Activated T-helper 1 cell treated with anti-CD3 and anti-CD28 coated beads, Interleukin-12 subunit alpha, Interleukin-12 subunit beta, Interleukin-2, Interleukin-4 antibody, amounts not matched to agents 30 ng/mL and 10 ng/mL and 1 ng/mL, durations not matched to agents 14 hours and 24 hours and 36 hours (primary cell): ENCODE results near the gene WSB2. TPM values are rescaled to one million over a fixed set of nuclear protein-coding genes. Genes with fewer than 3 reads are reported as not detected.
"Not testable (repeated sequence)": the region's sequence is repeated elsewhere in the genome, so short reads cannot be mapped to it uniquely, and the experiment has no call there.

Experiments used
- DNase-seq: peaks from one replicate; pipeline ENCODE4 v3.0.0; 2021; ENCODE audit warnings: low spot score
- H3K27ac Mint-ChIP-seq: one replicate; pipeline ENCODE4 v1.8.0; 2021; ENCODE audit warnings: mild to moderate bottlenecking, mixed read lengths
- H3K27me3 Mint-ChIP-seq: one replicate; pipeline ENCODE4 v1.8.0; 2022; ENCODE audit warnings: mild to moderate bottlenecking, moderate library complexity, mixed read lengths; ENCODE audit not compliant: insufficient read depth
- H3K36me3 Mint-ChIP-seq: one replicate; pipeline ENCODE4 v1.8.0; 2021; ENCODE audit warnings: low read depth, mixed read lengths
- H3K4me1 Mint-ChIP-seq: one replicate; pipeline ENCODE4 v1.8.0; 2021; ENCODE audit warnings: low read depth, mixed read lengths
- H3K4me3 Mint-ChIP-seq: one replicate; pipeline ENCODE4 v1.8.0; 2021; ENCODE audit warnings: mild to moderate bottlenecking, moderate library complexity, mixed read lengths
- H3K9me3 Mint-ChIP-seq: one replicate; pipeline ENCODE4 v1.8.0; 2021; ENCODE audit warnings: mixed read lengths
- intact Hi-C: fragments of 100-400 bp; cut with micrococcal nuclease; formaldehyde crosslinking; loops from one replicate; pipeline ENCODE4 v1.15.1; 2024
- total RNA-seq: library from RNA; stranded (reverse); gene quantifications from 2 replicates; pipeline ENCODE4 v1.2.3, GENCODE V29; 2022

Gene WSB2
- total RNA-seq, 1 donor from 2014 or later: 127 TPM

GRCh38 chr12:118089782-118090181 is 28.8 kb upstream of the WSB2 start:
- no peaks in the 10 kb centered on the region for H3K9me3 Mint-ChIP-seq
- DNase-seq: no peak
- intact Hi-C loops: no loop called here
- no peak overlapping the region for H3K4me3 Mint-ChIP-seq
- no peak overlapping the region for H3K27ac Mint-ChIP-seq
- H3K4me1 Mint-ChIP-seq: no peaks in the 10 kb centered on the region
- no peaks in the 10 kb centered on the region for H3K36me3 Mint-ChIP-seq
- H3K27me3 Mint-ChIP-seq: no peaks in the 10 kb centered on the region

- intact Hi-C loops: no loop called here
- H3K27ac Mint-ChIP-seq: no peak overlapping the region
- H3K27me3 Mint-ChIP-seq: no peaks in the 10 kb centered on the region
- no peak for DNase-seq
- H3K36me3 Mint-ChIP-seq: no peaks in the 10 kb centered on the region
- H3K4me3 Mint-ChIP-seq: no peak overlapping the region
- no peaks in the 10 kb centered on the region for H3K4me1 Mint-ChIP-seq
- H3K9me3 Mint-ChIP-seq: no peaks in the 10 kb centered on the region
Measured at GRCh38 chr12:118082161-118082560, 21.2 kb upstream of the WSB2 start.

GRCh38 chr12:118081521-118081920 is 20.5 kb upstream of the WSB2 start:
- H3K4me3 Mint-ChIP-seq, intact Hi-C loops, H3K4me1 Mint-ChIP-seq, H3K27ac Mint-ChIP-seq, H3K36me3 Mint-ChIP-seq, H3K9me3 Mint-ChIP-seq, DNase-seq, H3K27me3 Mint-ChIP-seq: not testable (repeated sequence)

- H3K36me3 Mint-ChIP-seq: no peaks in the 10 kb centered on the region
- no peak overlapping the region for H3K4me3 Mint-ChIP-seq
- intact Hi-C loops: no loop called here
- H3K9me3 Mint-ChIP-seq: no peaks in the 10 kb centered on the region
- H3K27me3 Mint-ChIP-seq: no peaks in the 10 kb centered on the region
- H3K4me1 Mint-ChIP-seq: peaks cover 2% of the 10 kb centered on the region
- no peak for DNase-seq
- no peak overlapping the region for H3K27ac Mint-ChIP-seq
Measured at GRCh38 chr12:118073768-118074167, 12.8 kb upstream of the WSB2 start.

- intact Hi-C loops: no loop called here
- no peaks in the 10 kb centered on the region for H3K9me3 Mint-ChIP-seq
- H3K4me3 Mint-ChIP-seq: no peak overlapping the region
- no peak for DNase-seq
- no peak overlapping the region for H3K27ac Mint-ChIP-seq
- H3K4me1 Mint-ChIP-seq: peaks cover 30% of the 10 kb centered on the region
- H3K36me3 Mint-ChIP-seq: peaks cover 1% of the 10 kb centered on the region
- H3K27me3 Mint-ChIP-seq: peaks cover 7% of the 10 kb centered on the region
Measured at GRCh38 chr12:118070650-118071049, 9.7 kb upstream of the WSB2 start.

GRCh38 chr12:118068445-118068844 is 7.5 kb upstream of the WSB2 start:
- no peaks in the 10 kb centered on the region for H3K9me3 Mint-ChIP-seq
- no peak overlapping the region for H3K4me3 Mint-ChIP-seq
- no peak for DNase-seq
- H3K4me1 Mint-ChIP-seq: peaks cover 52% of the 10 kb centered on the region
- peak overlapping the region; percentile 52 for H3K27ac Mint-ChIP-seq
- H3K36me3 Mint-ChIP-seq: peaks cover 7% of the 10 kb centered on the region
- intact Hi-C loops: no loop called here
- H3K27me3 Mint-ChIP-seq: peaks cover 7% of the 10 kb centered on the region

GRCh38 chr12:118065380-118065779 is 4.4 kb upstream of the WSB2 start:
- no peak overlapping the region for H3K27ac Mint-ChIP-seq
- peak overlapping the region; percentile 28 for H3K4me3 Mint-ChIP-seq
- DNase-seq: no peak
- no peaks in the 10 kb centered on the region for H3K9me3 Mint-ChIP-seq
- intact Hi-C loops: loop anchor here (2.0 kb wide), 3 partner anchors 39 to 307 kb away; partner anchors contain the start of genes PEBP1, TAOK3 and VSIG10
- peaks cover 59% of the 10 kb centered on the region for H3K4me1 Mint-ChIP-seq
- peaks cover 12% of the 10 kb centered on the region for H3K36me3 Mint-ChIP-seq
- H3K27me3 Mint-ChIP-seq: peaks cover 7% of the 10 kb centered on the region

GRCh38 chr12:118064608-118065007 is 3.6 kb upstream of the WSB2 start:
- H3K4me3 Mint-ChIP-seq: peak overlapping the region; percentile 92
- H3K9me3 Mint-ChIP-seq: no peaks in the 10 kb centered on the region
- H3K27me3 Mint-ChIP-seq: peaks cover 7% of the 10 kb centered on the region
- peaks cover 67% of the 10 kb centered on the region for H3K4me1 Mint-ChIP-seq
- DNase-seq: no peak
- H3K27ac Mint-ChIP-seq: peak overlapping the region; percentile 94
- intact Hi-C loops: loop anchor here (2.0 to 5.0 kb wide), 4 partner anchors 40 to 308 kb away; partner anchors contain the start of genes PEBP1, TAOK3 and VSIG10
- peaks cover 13% of the 10 kb centered on the region for H3K36me3 Mint-ChIP-seq

GRCh38 chr12:118063576-118064391 is 2.8 kb upstream of the WSB2 start:
- peak overlapping the region; percentile 92 for H3K4me3 Mint-ChIP-seq
- intact Hi-C loops: loop anchor here (2.0 to 5.0 kb wide), 4 partner anchors 41 to 309 kb away; partner anchors contain the start of genes PEBP1, TAOK3 and VSIG10
- H3K27me3 Mint-ChIP-seq: peaks cover 7% of the 10 kb centered on the region
- H3K9me3 Mint-ChIP-seq: no peaks in the 10 kb centered on the region
- H3K4me1 Mint-ChIP-seq: peaks cover 73% of the 10 kb centered on the region
- H3K27ac Mint-ChIP-seq: peak overlapping the region; percentile 94
- DNase-seq: no peak
- H3K36me3 Mint-ChIP-seq: peaks cover 18% of the 10 kb centered on the region

- Mint-ChIP-seq H3K4me3 (peak overlapping the region; percentile 92), H3K27ac (peak overlapping the region; percentile 94), H3K27me3 (peaks cover 4% of the 10 kb centered on the region), H3K36me3 (peaks cover 18% of the 10 kb centered on the region), H3K4me1 (peaks cover 61% of the 10 kb centered on the region), H3K9me3 (no peaks in the 10 kb centered on the region)
- intact Hi-C loops: loop anchor here (1.0 to 5.0 kb wide), 3 partner anchors 10 to 295 kb away; partner anchors contain the start of gene RFC5
- no peak for DNase-seq
Measured at GRCh38 chr12:118061873-118062843, 1.2 kb upstream of the WSB2 start.

- H3K36me3 Mint-ChIP-seq: peaks cover 21% of the 10 kb centered on the region
- intact Hi-C loops: loop anchor here (5.0 kb wide), 1 partner anchor 297 kb away; no protein-coding TSS in a partner anchor
- H3K4me1 Mint-ChIP-seq: peaks cover 55% of the 10 kb centered on the region
- H3K27ac Mint-ChIP-seq: peak overlapping the region; percentile 92
- no peaks in the 10 kb centered on the region for H3K27me3 Mint-ChIP-seq
- DNase-seq: peak; percentile 38
- no peaks in the 10 kb centered on the region for H3K9me3 Mint-ChIP-seq
- peak overlapping the region; percentile 87 for H3K4me3 Mint-ChIP-seq
Measured at GRCh38 chr12:118060301-118061010, 523 bp downstream of the WSB2 start.
